KMS-11 (cell line): Measurements from ENCODE around the gene AOX1.

Experiments used
- H2AFZ ChIP-seq: fragments of 200-600 bp; sonication (generic); 2 replicates; pipeline ENCODE4 v1.6.1; 2016; ENCODE audit warnings: antibody characterized with exemption, mixed run types, low read depth
- H3K27ac ChIP-seq: fragments of 200-600 bp; sonication (generic); 2 replicates; pipeline ENCODE4 v1.6.1; 2016; ENCODE audit warnings: mild to moderate bottlenecking, mixed run types
- H3K27me3 ChIP-seq: fragments of 200-600 bp; sonication (generic); 2 replicates; pipeline ENCODE4 v1.6.1; 2017; ENCODE audit warnings: mild to moderate bottlenecking, low read depth, mixed run types, moderate library complexity; ENCODE audit not compliant: insufficient read depth
- H3K36me3 ChIP-seq: fragments of 200-600 bp; sonication (generic); 2 replicates; pipeline ENCODE4 v1.6.1; 2017; ENCODE audit warnings: mild to moderate bottlenecking, mixed run types; ENCODE audit not compliant: insufficient read depth
- H3K4me1 ChIP-seq: fragments of 200-600 bp; sonication (generic); 2 replicates; pipeline ENCODE4 v1.6.1; 2016; ENCODE audit warnings: mild to moderate bottlenecking, low read depth, mixed run types; ENCODE audit not compliant: poor library complexity, severe bottlenecking
- H3K4me2 ChIP-seq: fragments of 200-600 bp; sonication (generic); 2 replicates; pipeline ENCODE4 v1.7.0; 2016; ENCODE audit warnings: mild to moderate bottlenecking, mixed run types
- H3K4me3 ChIP-seq: fragments of 200-600 bp; sonication (generic); IDR thresholded peaks from 2 replicates; pipeline ENCODE4 v1.6.1; 2017; ENCODE audit warnings: low read depth, low read length, mixed read lengths; ENCODE audit not compliant: insufficient read depth
- H3K79me2 ChIP-seq: fragments of 200-600 bp; sonication (generic); 2 replicates; pipeline ENCODE4 v1.6.1; 2016; ENCODE audit warnings: low read depth, mixed run types; ENCODE audit not compliant: insufficient read depth
- H3K9ac ChIP-seq: fragments of 200-600 bp; sonication (generic); 2 replicates; pipeline ENCODE4 v1.6.1; 2016; ENCODE audit warnings: mild to moderate bottlenecking, mixed run types
- H4K20me1 ChIP-seq: fragments of 200-600 bp; sonication (generic); 2 replicates; pipeline ENCODE4 v1.6.1; 2016; ENCODE audit warnings: mild to moderate bottlenecking, mixed run types; ENCODE audit not compliant: insufficient read depth
- CTCF ChIP-seq: fragments of 200-600 bp; sonication (generic); conservative IDR thresholded peaks from 2 replicates; pipeline ENCODE4 v1.6.1; 2017; ENCODE audit warnings: low read depth, mild to moderate bottlenecking, antibody characterized with exemption, low read length, moderate library complexity, mixed read lengths

Gene AOX1

GRCh38 chr2:200650195-200650594 is 64.4 kb downstream of the AOX1 start:
- no peak overlapping the region for H3K4me2 ChIP-seq
- no peak for TF ChIP-seq CTCF
- H3K27ac ChIP-seq, result no peak overlapping the region
- no peak overlapping the region for H2AFZ ChIP-seq
- no peaks in the 10 kb centered on the region for H3K79me2 ChIP-seq
- H4K20me1 ChIP-seq, result no peaks in the 10 kb centered on the region
- no peak overlapping the region for H3K9ac ChIP-seq
- no peaks in the 10 kb centered on the region for H3K4me1 ChIP-seq
- no peak overlapping the region for H3K4me3 ChIP-seq
- H3K36me3 ChIP-seq, result no peaks in the 10 kb centered on the region
- H3K27me3 ChIP-seq, result no peaks in the 10 kb centered on the region

GRCh38 chr2:200652158-200652557 is 66.3 kb downstream of the AOX1 start:
- no peak overlapping the region for H3K27ac ChIP-seq
- no peak for TF ChIP-seq CTCF
- H3K36me3 ChIP-seq, result no peaks in the 10 kb centered on the region
- no peak overlapping the region for H3K4me2 ChIP-seq
- no peak overlapping the region for H3K4me3 ChIP-seq
- no peaks in the 10 kb centered on the region for H3K27me3 ChIP-seq
- H3K9ac ChIP-seq, result no peak overlapping the region
- no peak overlapping the region for H2AFZ ChIP-seq
- no peaks in the 10 kb centered on the region for H3K79me2 ChIP-seq
- no peaks in the 10 kb centered on the region for H4K20me1 ChIP-seq
- no peaks in the 10 kb centered on the region for H3K4me1 ChIP-seq

- H3K27ac ChIP-seq, result no peak overlapping the region
- H3K4me2 ChIP-seq, result no peak overlapping the region
- no peak overlapping the region; the same call in 1 of the 2 replicates for H2AFZ ChIP-seq
- H3K36me3 ChIP-seq, result no peaks in the 10 kb centered on the region
- H3K4me1 ChIP-seq, result no peaks in the 10 kb centered on the region
- TF ChIP-seq CTCF, result no peak
- no peak overlapping the region for H3K4me3 ChIP-seq
- no peaks in the 10 kb centered on the region for H4K20me1 ChIP-seq
- H3K27me3 ChIP-seq, result no peaks in the 10 kb centered on the region
- no peaks in the 10 kb centered on the region for H3K79me2 ChIP-seq
- no peak overlapping the region for H3K9ac ChIP-seq
Measured at GRCh38 chr2:200653021-200653420, 67.2 kb downstream of the AOX1 start.

GRCh38 chr2:200654823-200655222 is 69.0 kb downstream of the AOX1 start:
- Histone ChIP-seq H3K79me2 (no peaks in the 10 kb centered on the region), H3K27me3 (no peaks in the 10 kb centered on the region), H3K36me3 (no peaks in the 10 kb centered on the region), H3K27ac (no peak overlapping the region), H3K4me1 (no peaks in the 10 kb centered on the region), H3K9ac (no peak overlapping the region), H4K20me1 (no peaks in the 10 kb centered on the region), H2AFZ (no peak overlapping the region), H3K4me3 (no peak overlapping the region), H3K4me2 (no peak overlapping the region)
- no peak for TF ChIP-seq CTCF
